GM18870 (cell line): Measurements from ENCODE around the gene TPPP.
"Not testable (repeated sequence)": the region's sequence is repeated elsewhere in the genome, so short reads cannot be mapped to it uniquely, and the experiment has no call there.

ENCODE experiments used
- ATAC-seq: cut with Tn5 transposase; IDR thresholded peaks from one replicate; pipeline ENCODE4 v1.9.1; 2021; ENCODE audit warnings: moderate library complexity; ENCODE audit not compliant: unreplicated experiment

The TPPP gene

GRCh38 chr5:693271-694041 is at the start of gene TPPP:
Gene TPPP, minus strand, starts transcription at chr5:693352. Its CDS starts 15,292 bp downstream, at chr5:678060.
- not testable (repeated sequence) for ATAC-seq

GRCh38 chr5:742276-742675 is 49.1 kb upstream of the TPPP start:
- ATAC-seq = not testable (repeated sequence)

- not testable (repeated sequence) for ATAC-seq
These were observed 41.0 kb upstream of the TPPP start for GRCh38 chr5:734145-734544.

GRCh38 chr5:732754-733454 is 39.8 kb upstream of the TPPP start:
- not testable (repeated sequence) for ATAC-seq

- not testable (repeated sequence) for ATAC-seq
These were observed 36.1 kb upstream of the TPPP start for GRCh38 chr5:729225-729624.

- ATAC-seq = not testable (repeated sequence)
These were observed 33.9 kb upstream of the TPPP start for GRCh38 chr5:727087-727486.

- ATAC-seq = not testable (repeated sequence)
These were observed 30.7 kb upstream of the TPPP start for GRCh38 chr5:723865-724264.

GRCh38 chr5:723309-723708 is 30.2 kb upstream of the TPPP start:
- not testable (repeated sequence) for ATAC-seq

- ATAC-seq = not testable (repeated sequence)
These were observed 26.2 kb upstream of the TPPP start for GRCh38 chr5:719379-719778.

GRCh38 chr5:717143-717542 is 24.0 kb upstream of the TPPP start:
- ATAC-seq = no peak

- not testable (repeated sequence) for ATAC-seq
These were observed 23.6 kb upstream of the TPPP start for GRCh38 chr5:716740-717139.

- ATAC-seq = not testable (repeated sequence)
These were observed 22.5 kb upstream of the TPPP start for GRCh38 chr5:715636-716035.

GRCh38 chr5:714215-715118 is 21.3 kb upstream of the TPPP start:
- not testable (repeated sequence) for ATAC-seq

GRCh38 chr5:713686-714085 is 20.5 kb upstream of the TPPP start:
- not testable (repeated sequence) for ATAC-seq

- not testable (repeated sequence) for ATAC-seq
These were observed 15.8 kb upstream of the TPPP start for GRCh38 chr5:708848-709517.

- ATAC-seq = not testable (repeated sequence)
These were observed 15.2 kb upstream of the TPPP start for GRCh38 chr5:708374-708773.

- not testable (repeated sequence) for ATAC-seq
These were observed 13.0 kb upstream of the TPPP start for GRCh38 chr5:706127-706526.

- not testable (repeated sequence) for ATAC-seq
These were observed 3.9 kb upstream of the TPPP start for GRCh38 chr5:696753-697702.

- not testable (repeated sequence) for ATAC-seq
These were observed 3.0 kb upstream of the TPPP start for GRCh38 chr5:696191-696590.
